HCT116 (cell line): Measurements from ENCODE around the gene ZNG1C.
"Not testable (repeated sequence)": the region's sequence is repeated elsewhere in the genome, so short reads cannot be mapped to it uniquely, and the experiment has no call there.

Experiments used
- CEBPB ChIP-seq: IDR thresholded peaks from 2 replicates; pipeline ENCODE4 v1.6.1; 2012; ENCODE audit warnings: low read depth
- CTCF ChIP-seq, 3 experiments: fragments of 200-600 bp in 1 of 3; sonication (generic) in 1 of 3; IDR thresholded peaks in 2 of 3; conservative IDR thresholded peaks in 1 of 3; 2 replicates each; pipeline ENCODE4 v1.5.1; 2012 to 2017; ENCODE audit warnings: low read depth in 2 of 3, low read length in 2 of 3, antibody characterized with exemption in 1 of 3, borderline replicate concordance in 1 of 3, control low read depth in 1 of 3, mild to moderate bottlenecking in 1 of 3, mixed read lengths in 1 of 3, mixed run types in 1 of 3, moderate library complexity in 1 of 3; ENCODE audit not compliant: insufficient read depth in 1 of 3
- EZH2 ChIP-seq: fragments of 200-600 bp; sonication (generic); IDR thresholded peaks from 2 replicates; pipeline ENCODE4 v1.6.1; 2017; ENCODE audit warnings: antibody characterized with exemption, mixed run types
- EZH2phosphoT487 ChIP-seq: fragments of 200-600 bp; IDR thresholded peaks from 2 replicates; pipeline ENCODE4 v1.6.1; 2018; ENCODE audit warnings: antibody characterized with exemption, borderline replicate concordance
- FOSL1 ChIP-seq: IDR thresholded peaks from 2 replicates; pipeline ENCODE4 v1.6.1; 2012; ENCODE audit warnings: low read depth
- POLR2A ChIP-seq: IDR thresholded peaks from 2 replicates; pipeline ENCODE4 v1.7.0; 2011; ENCODE audit warnings: borderline replicate concordance; ENCODE audit not compliant: insufficient read depth, insufficient read length; ENCODE audit errors: extremely low read depth
- POLR2AphosphoS5 ChIP-seq: IDR thresholded peaks from 2 replicates; pipeline ENCODE4 v1.6.1; 2011; ENCODE audit warnings: mild to moderate bottlenecking, low read depth, low read length, moderate library complexity
- RAD21 ChIP-seq: IDR thresholded peaks from 2 replicates; pipeline ENCODE4 v1.6.1; 2012; ENCODE audit warnings: low read depth, mild to moderate bottlenecking
- REST ChIP-seq: IDR thresholded peaks from 2 replicates; pipeline ENCODE4 v1.6.1; 2012; ENCODE audit warnings: low read depth
- YY1 ChIP-seq: IDR thresholded peaks from 2 replicates; pipeline ENCODE4 v1.6.1; 2011; ENCODE audit warnings: low read length, low read depth, moderate library complexity, mild to moderate bottlenecking; ENCODE audit not compliant: insufficient replicate concordance; ENCODE audit errors: extremely low read depth

DNA sequence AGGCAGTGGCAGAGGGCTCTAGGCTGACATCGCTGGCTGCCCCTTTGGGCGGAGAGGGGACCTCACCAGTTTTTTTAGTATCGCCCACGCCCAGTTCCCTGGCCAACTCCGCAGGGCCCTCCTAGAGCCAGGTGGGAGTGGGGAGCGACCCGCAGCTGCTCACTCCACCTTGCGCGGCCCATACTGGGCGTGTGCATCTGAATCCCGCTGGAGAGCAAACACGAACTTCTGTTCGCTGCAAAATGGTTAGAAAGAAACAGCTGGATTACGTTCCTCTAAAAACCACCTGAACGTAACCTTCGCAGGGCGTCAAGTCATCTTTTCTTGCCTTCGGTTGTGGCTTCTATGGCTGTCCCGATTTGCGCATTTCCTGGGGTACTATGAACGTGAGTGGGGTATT is 62.4 kb downstream of the ZNG1C start:
- not testable (repeated sequence) for TF ChIP-seq CTCF (IDR thresholded peaks at IDR 0.05 in 2 of 3, conservative IDR thresholded peaks at IDR 0.05 in 1 of 3; ENCODE audit: borderline replicate concordance in 1 of 3, insufficient read depth in 1 of 3, low read depth in 2 of 3, low read length in 2 of 3); POLR2AphosphoS5; CEBPB; EZH2; YY1; POLR2A; EZH2phosphoT487; RAD21; REST; FOSL1
